HG02973 (cell line): ENCODE data around the gene TOMT.
A peak's percentile ranks its signal among the peaks of the same experiment; 100 is the strongest.

Experiments
- ATAC-seq: cut with Tn5 transposase; IDR thresholded peaks from one replicate; pipeline ENCODE4 v1.9.1; 2021; ENCODE audit warnings: moderate library complexity; ENCODE audit not compliant: unreplicated experiment

TOMT gene

DNA sequence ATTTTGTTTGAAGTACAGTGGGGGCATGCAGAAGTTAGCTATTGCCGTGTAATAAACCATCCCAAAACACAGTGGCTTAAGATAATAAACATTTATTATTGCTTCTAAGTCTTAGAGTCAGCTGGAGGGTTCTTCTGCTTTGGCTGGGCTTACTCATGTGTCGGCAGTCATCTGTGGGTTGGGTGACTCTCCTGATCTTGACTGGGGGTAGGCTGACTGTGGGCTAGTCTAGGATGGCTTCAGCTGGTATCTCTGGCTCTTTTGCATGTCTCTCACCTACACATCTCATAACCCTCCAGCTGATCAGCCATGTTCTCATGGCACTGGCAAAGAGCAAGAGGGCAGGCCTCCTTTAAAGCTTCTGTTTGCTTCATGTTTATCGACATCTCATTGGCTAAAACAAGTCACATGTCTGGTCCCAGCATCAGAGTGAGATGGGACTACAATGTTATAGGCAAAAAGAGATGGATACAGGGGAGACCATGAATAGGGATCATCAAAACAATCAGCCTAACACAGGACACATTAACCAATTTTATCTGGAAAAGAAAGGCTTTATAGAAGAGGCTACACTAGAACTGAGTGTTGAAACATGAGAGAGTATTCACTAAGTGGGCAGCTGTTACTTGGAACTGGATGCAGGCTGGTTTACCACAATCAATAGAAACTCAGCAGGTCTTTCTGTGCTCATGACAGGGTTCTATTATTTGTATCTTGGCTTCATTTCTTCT lies 19.9 kb upstream of the TOMT start:
- no peak for ATAC-seq

DNA sequence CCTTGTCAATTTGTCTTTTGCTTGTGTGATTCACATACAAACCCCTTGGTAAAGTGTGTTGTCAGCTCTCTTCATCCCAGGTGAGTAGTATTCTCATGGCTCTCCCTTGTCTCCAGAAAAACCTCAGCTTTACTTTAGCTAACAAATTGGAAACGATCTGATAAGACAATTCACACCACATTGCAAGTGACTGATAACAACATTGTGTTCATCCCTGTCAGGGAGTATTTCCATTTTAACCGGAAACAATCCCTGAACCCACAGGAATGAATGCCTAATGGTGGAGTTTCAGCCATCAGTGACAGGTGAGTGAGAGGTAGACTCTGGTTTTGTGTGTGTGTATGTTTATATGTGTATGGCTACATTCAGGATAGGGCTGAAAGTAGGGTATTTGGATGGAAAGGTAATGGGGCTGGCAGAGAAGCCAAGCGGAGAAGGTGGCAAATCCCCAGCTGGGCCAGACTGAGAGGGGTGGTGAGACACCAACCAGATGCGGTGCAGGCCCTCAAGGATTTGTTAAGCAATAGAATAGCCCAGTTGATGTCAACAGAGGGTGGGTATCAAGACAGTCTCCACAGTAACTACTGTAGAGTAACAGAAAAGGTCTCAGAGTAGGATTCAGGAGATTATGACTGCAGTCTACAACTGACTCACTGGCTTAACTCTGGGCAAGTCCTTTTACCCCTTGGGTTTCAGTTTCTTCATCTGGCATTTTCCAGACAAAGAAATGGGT lies 17.5 kb upstream of the TOMT start:
- no peak for ATAC-seq

DNA sequence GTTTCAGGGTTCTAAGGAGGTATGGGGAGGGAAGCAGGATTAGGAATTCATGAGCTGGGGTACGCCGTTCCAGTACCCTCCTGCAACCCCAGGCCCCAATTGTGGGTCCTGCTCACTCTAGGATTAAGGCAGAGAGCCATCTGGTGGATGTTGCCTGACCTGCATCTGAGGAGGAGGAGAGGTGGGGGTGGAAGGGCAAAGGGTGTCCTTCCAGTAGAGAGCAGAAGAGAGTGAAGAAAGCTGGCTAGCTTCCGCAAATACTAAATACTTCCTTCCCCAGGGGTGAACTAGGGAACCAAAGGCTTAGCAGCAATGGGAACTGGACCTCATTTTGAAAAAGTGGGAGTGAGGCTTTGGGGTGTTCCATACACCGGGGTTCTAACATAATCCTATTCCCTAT lies 14.4 kb upstream of the TOMT start:
- no peak for ATAC-seq

- no peak for ATAC-seq
Measured at GRCh38 chr11:72098741-72099140, 7.0 kb upstream of the TOMT start.

GRCh38 chr11:72100009-72100408 lies 5.7 kb upstream of the TOMT start:
- ATAC-seq: no peak

DNA sequence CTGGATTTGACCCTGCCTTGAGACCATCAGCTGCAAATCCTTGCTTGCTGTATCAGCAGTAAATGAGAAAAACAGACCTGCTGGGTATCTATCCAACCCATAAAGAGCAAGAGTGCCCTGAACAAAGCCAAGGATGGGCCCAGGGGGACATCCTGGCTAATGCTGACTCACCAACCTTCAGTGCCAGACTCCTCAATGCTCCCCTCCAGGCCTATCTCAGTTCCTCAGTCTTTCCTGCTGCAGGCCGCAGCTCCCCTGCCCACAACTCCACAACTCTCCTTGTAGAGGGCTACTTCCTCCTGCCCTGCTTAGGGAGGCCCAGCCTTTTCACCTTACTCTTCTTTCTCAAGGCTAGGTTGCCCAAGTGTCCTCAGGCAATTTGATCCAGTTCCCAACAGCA lies 5.3 kb upstream of the TOMT start:
- ATAC-seq: no peak

DNA sequence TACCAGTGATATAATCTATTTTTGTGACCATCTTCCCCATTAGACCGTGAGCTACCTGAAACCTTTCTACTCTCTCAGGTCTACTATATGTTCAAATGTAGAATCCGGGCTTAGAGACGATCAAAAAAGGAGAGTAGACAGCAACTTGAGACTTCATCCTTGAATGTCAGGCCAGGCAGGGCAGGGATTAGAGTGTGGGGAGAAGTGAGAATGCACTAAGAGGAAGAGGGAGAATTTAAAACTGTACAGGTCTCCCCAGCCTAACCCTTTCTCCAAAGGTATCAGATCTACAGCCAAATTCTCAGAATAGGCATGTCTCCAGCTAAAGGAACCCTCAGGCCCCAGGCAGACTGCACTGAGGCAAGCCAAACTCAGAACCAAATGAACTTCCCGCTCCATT lies 3.6 kb upstream of the TOMT start:
- no peak for ATAC-seq

- no peak for ATAC-seq
Measured at GRCh38 chr11:72102631-72102945, 3.1 kb upstream of the TOMT start.

- peak; percentile 81 for ATAC-seq
Measured at GRCh38 chr11:72102946-72103753, 2.6 kb upstream of the TOMT start, which contains the start of gene LAMTOR1. Gene LAMTOR1 (minus strand): TSS chr11:72103297. CDS start chr11:72103224, 73 bp downstream.

DNA sequence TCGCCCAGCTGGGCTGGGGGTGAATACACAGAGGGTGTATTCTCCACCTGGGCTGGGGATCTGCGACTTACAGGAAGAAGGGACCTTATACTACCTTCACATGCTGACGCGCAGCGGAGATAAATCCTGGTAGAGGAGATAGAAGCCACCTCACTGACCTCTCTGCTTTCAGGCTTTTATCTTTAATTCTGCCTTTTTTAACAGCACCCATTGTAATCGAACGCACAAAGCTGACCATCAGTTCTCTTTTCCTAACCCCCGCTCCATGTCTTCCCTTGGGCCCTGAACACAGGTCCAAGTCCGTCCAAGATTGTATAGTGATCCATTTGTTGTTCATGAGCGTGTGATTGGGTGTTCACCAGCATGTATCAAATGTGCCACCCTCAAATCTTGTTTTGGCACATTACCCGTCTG lies 2.0 kb upstream of the TOMT start:
- ATAC-seq: no peak

GRCh38 chr11:72111300-72112142 lies 5.8 kb downstream of the TOMT start:
- ATAC-seq: no peak

- peak; percentile 78 for ATAC-seq
Measured at GRCh38 chr11:72112143-72112977, 6.6 kb downstream of the TOMT start, which contains the start of gene ANAPC15. Gene ANAPC15 (minus strand): TSS chr11:72112695. CDS start chr11:72111276, 1,419 bp downstream.

- no peak for ATAC-seq
Measured at GRCh38 chr11:72112978-72113808, 7.5 kb downstream of the TOMT start.

GRCh38 chr11:72114570-72114969 lies 8.8 kb downstream of the TOMT start:
- ATAC-seq: no peak

DNA sequence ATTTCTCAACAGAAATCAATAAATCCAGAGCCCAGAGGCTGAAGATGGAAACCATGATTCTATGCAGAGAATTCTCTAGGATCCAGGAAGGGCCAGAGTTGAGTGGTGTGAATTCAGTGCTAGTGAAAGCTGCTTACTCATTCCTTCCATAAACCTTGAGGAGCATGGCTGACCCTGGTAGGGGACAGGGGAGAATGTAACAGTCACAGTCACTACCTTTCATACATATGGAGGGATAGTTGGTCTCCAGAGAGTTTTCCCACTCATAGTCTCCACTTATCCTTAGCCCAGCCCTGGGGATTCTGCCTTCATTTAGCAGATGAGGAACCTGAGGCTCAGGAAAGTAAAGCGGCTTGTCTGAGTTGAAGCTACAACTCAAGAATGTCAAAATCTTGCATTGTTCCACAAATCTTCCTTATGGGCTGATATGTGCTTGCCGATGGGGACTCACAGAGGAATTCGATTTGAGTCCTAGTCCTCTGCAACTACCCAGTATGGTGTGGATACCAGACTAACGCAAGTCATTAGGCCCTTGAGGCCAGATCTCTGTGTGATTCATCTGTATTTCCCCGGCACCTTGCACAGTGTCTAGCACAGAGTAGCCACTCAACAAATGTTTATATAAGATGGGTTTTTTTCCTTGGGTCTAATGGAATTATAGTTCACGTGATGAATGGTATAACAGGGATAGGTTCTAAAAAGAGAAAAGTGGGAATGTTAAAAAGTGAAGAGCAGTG lies 10.5 kb downstream of the TOMT start:
- no peak for ATAC-seq

- no peak for ATAC-seq
Measured at GRCh38 chr11:72119198-72119597, 13.5 kb downstream of the TOMT start.

DNA sequence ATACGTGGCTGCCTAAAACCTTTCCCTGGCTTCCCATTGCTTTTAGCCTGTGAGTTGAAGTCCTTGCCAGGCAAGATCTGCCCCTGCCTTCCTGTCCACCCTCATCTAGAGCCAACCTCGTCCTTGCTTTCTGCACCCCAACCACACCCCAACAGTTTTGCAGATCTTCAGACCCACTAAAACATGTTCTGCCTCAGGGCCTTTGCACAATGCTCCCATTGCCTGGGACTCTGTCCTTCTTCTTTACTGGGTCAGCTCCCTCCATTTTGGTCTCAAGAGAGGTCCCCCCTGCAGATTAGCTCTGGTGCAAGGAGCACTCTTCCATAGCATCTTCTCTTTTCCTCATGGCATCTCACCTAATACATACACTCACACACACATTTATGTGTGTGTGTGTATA lies 15.2 kb downstream of the TOMT start:
- no peak for ATAC-seq

DNA sequence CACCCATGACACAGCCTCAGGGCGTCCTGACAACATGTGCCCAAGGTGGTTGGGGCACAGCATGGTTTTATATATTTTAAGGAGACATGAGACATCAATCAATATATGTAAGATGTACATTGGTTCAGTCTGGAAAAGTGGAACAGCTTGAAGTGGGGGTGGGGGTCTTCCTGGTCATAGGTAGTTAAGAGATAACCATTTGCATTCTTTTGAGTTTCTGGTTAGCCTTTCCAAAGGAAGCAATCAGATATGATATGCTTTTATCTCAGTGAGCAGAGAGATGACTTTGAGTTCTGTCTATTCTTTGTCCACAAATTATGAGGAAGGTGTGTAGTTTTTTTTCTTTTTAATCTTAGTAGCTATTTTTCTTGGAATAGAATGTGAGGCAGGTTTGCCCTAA lies 16.9 kb downstream of the TOMT start:
- ATAC-seq: no peak
